ENCODE measurements around the gene ATP10B.
"Not testable (repeated sequence)": the region's sequence is repeated elsewhere in the genome, so short reads cannot be mapped to it uniquely, and the experiment has no call there.

ATP10B gene

DNA sequence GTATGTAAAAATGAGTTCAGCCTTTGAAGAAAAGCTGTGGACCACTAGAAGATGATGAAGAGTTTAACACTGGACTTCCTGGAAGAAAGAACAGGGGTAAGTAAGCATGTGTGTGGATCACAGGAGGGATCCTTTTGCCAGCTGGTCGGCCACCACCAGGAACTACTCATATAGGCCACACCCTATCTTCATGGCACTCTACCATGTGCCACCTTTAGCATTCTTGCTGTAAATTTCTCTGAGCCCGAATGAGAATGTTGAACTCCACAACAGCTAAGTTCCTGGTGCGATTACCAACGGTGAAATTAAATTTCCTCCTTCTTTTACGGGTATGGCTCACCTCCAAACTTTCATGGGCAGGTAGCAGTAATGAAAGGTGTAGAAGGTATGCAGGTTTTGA, 102.3 kb downstream of the ATP10B start:
- H3K27ac Mint-ChIP-seq = no peak overlapping the region
- H3K4me1 Mint-ChIP-seq (ENCODE audit: low read depth) = peaks cover 8% of the 10 kb centered on the region
- peaks cover 7% of the 10 kb centered on the region for H3K27me3 Mint-ChIP-seq
- no peak overlapping the region for H3K4me3 Mint-ChIP-seq
- H3K9me3 Mint-ChIP-seq (ENCODE audit: low read depth) = no peaks in the 10 kb centered on the region
- H3K36me3 Mint-ChIP-seq = no peaks in the 10 kb centered on the region

DNA sequence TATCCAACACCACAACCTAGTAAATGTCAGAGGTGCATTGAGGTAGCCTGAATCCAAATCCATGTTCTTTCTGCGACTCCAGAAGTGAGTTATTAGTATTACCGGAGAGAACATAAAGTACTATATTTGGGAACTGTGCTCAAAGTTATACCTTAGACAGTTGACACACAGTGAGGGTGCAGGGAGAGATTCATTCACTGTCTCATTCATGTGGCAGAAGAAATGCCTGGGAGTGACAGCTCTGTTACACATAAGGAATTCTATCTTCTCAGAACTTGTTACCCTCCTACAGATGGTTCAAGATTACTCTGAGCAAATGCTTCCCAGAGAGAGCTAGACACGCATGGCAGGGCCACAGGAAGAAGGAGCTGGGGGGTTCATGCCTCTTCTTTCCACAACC, 103.0 kb downstream of the ATP10B start:
- H3K9me3 Mint-ChIP-seq (ENCODE audit: low read depth) = no peaks in the 10 kb centered on the region
- no peak overlapping the region for H3K4me3 Mint-ChIP-seq
- H3K27ac Mint-ChIP-seq = no peak overlapping the region
- no peaks in the 10 kb centered on the region for H3K36me3 Mint-ChIP-seq
- peaks cover 7% of the 10 kb centered on the region for H3K27me3 Mint-ChIP-seq
- H3K4me1 Mint-ChIP-seq (ENCODE audit: low read depth) = peaks cover 8% of the 10 kb centered on the region

DNA sequence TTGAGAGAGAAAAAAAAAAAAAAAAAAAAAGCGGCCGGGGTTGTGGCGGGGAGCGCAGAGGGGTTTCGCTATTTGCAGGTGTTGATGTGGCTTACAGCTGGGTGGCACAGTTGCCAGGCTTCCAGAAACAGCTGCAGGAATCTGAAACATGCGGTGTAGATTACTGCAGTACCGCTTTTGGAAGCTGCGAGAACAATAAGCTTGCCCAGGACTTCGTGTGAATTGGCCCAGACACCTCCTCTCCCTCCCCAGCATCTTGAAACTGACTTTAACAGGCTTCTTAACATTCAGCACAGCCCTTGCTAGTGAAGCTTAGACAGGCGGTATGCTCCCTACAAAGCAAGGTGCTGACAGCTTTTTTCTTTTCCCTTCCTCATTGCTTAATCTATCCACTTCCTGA, 104.0 kb downstream of the ATP10B start:
- H3K4me3 Mint-ChIP-seq = no peak overlapping the region
- peaks cover 8% of the 10 kb centered on the region for H3K4me1 Mint-ChIP-seq (ENCODE audit: low read depth)
- H3K9me3 Mint-ChIP-seq (ENCODE audit: low read depth) = no peaks in the 10 kb centered on the region
- H3K36me3 Mint-ChIP-seq = no peaks in the 10 kb centered on the region
- H3K27ac Mint-ChIP-seq = no peak overlapping the region
- H3K27me3 Mint-ChIP-seq = peaks cover 7% of the 10 kb centered on the region

GRCh38 chr5:160747559-160747958, 104.5 kb downstream of the ATP10B start:
- Mint-ChIP-seq H3K27ac (no peak overlapping the region), H3K36me3 (no peaks in the 10 kb centered on the region), H3K27me3 (peaks cover 7% of the 10 kb centered on the region), H3K9me3 (ENCODE audit: low read depth) (no peaks in the 10 kb centered on the region), H3K4me3 (no peak overlapping the region), H3K4me1 (ENCODE audit: low read depth) (peaks cover 8% of the 10 kb centered on the region)

- no peaks in the 10 kb centered on the region for H3K9me3 Mint-ChIP-seq (ENCODE audit: low read depth)
- no peak overlapping the region for H3K27ac Mint-ChIP-seq
- H3K4me1 Mint-ChIP-seq (ENCODE audit: low read depth) = peaks cover 8% of the 10 kb centered on the region
- no peaks in the 10 kb centered on the region for H3K36me3 Mint-ChIP-seq
- H3K4me3 Mint-ChIP-seq = no peak overlapping the region
- peaks cover 4% of the 10 kb centered on the region for H3K27me3 Mint-ChIP-seq
These were observed 107.5 kb downstream of the ATP10B start for GRCh38 chr5:160744268-160745101.

DNA sequence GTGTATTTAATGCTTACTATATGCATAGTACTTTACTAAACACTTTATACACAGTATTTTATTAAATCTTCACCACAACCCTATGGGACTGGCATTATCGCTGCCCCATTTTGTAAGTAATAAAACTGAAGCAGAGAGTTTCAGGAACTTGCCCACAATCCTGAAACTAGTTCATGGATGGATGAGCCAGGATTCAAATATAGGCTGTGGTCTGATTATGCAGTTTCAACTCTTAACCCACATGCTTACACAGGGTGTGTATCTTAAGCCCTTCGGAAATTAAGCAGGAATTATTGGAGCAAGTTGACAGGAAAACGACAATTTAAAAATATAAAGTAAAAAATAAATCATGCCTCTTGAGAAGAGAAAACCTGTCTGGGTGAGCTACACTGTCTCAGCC, 109.0 kb downstream of the ATP10B start:
- Mint-ChIP-seq H3K27me3 (peaks cover 4% of the 10 kb centered on the region), H3K27ac (no peak overlapping the region)

DNA sequence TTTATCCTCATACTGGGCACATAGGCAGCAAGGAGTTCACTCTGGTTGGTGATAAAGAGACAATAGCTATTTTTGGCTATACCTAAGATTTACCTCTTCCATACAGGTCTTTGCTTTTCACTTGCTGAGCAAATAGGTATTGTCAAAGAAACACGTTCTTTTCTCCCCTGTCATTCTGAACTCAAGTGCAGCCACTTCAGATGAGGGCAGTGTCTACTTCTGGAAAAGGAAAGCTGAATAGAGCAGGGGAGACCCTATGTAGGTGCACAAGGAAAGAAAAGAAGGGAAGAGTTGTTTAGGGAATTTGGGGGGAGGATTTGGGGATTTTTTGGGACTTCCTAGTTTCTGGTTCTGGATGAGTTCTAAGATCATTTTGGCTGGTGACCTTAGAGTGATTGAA, 109.6 kb downstream of the ATP10B start:
- no peak overlapping the region for H3K4me3 Mint-ChIP-seq
- H3K36me3 Mint-ChIP-seq = no peaks in the 10 kb centered on the region
- no peak overlapping the region for H3K27ac Mint-ChIP-seq
- H3K27me3 Mint-ChIP-seq = peaks cover 4% of the 10 kb centered on the region
- no peaks in the 10 kb centered on the region for H3K9me3 Mint-ChIP-seq (ENCODE audit: low read depth)
- H3K4me1 Mint-ChIP-seq (ENCODE audit: low read depth) = peaks cover 2% of the 10 kb centered on the region

More for the DNA sequence above, 109.0 kb downstream of the ATP10B start:
- no peak overlapping the region for H3K4me3 Mint-ChIP-seq
- H3K36me3 Mint-ChIP-seq = no peaks in the 10 kb centered on the region
- peaks cover 6% of the 10 kb centered on the region for H3K4me1 Mint-ChIP-seq (ENCODE audit: low read depth)
- no peaks in the 10 kb centered on the region for H3K9me3 Mint-ChIP-seq (ENCODE audit: low read depth)

DNA sequence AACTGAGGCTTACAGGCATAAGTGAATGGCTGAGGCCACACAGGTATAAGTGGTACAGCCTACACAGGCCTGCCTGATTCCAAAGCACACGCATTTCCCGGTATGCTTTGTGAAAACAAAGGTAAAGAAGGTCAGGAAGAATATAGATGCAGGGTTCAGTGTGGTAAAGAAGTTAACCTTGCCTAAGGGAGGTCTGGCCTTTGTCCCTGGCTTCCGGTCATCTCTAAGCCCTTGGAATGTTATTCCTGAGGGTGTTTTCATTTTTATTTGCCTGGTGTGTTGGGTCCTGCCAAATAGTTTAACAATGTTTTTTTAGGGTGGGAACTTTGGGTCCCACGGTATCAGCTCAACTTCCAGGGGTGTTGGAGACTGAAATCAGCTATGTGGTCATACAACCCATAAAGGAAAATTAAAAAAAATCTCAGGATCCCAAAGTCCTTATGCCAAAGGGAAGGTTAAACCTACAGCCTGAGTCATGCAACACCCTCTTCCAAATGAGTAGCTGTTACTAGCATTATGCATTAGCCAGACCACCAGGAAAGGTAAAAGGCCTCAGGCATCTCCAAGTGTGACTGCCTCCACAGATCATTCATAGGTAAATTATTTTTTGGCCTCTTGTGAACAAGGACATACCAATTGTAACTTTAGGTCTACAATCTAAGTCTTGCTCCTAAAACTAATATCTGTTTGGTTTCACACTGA, 124.6 kb downstream of the ATP10B start:
- H3K27ac Mint-ChIP-seq = no peak overlapping the region
- no peaks in the 10 kb centered on the region for H3K9me3 Mint-ChIP-seq (ENCODE audit: low read depth)
- no peaks in the 10 kb centered on the region for H3K4me1 Mint-ChIP-seq (ENCODE audit: low read depth)
- H3K4me3 Mint-ChIP-seq = no peak overlapping the region
- no peaks in the 10 kb centered on the region for H3K36me3 Mint-ChIP-seq
- peaks cover 6% of the 10 kb centered on the region for H3K27me3 Mint-ChIP-seq

DNA sequence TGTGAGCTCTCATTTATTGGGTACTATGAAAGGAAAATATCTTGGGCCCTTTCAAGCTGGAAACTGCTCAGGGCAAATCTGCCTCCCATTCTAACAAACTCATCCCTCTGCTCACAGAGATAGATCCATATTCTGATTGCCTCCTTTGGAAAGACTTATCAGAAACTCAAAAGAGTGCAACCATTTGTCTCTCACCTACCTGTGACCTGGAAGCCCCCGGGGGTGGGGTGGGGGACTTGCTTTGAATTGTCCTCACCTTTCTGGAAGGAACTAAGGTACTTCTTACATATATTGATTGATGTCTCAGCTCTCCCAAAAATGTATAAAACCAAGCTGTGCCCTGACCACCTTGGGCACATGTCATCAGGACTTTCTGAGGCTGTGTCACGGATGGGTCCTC, 125.3 kb downstream of the ATP10B start:
- Mint-ChIP-seq H3K27me3 (peaks cover 6% of the 10 kb centered on the region), H3K36me3 (no peaks in the 10 kb centered on the region)

GRCh38 chr5:160720822-160721221, 131.2 kb downstream of the ATP10B start:
- Mint-ChIP-seq H3K27ac (no peak overlapping the region), H3K4me1 (ENCODE audit: low read depth) (no peaks in the 10 kb centered on the region), H3K36me3 (no peaks in the 10 kb centered on the region), H3K27me3 (peaks cover 4% of the 10 kb centered on the region), H3K4me3 (no peak overlapping the region), H3K9me3 (ENCODE audit: low read depth) (no peaks in the 10 kb centered on the region)

More for the DNA sequence above, 125.3 kb downstream of the ATP10B start:
- no peak overlapping the region for H3K4me3 Mint-ChIP-seq
- no peaks in the 10 kb centered on the region for H3K4me1 Mint-ChIP-seq (ENCODE audit: low read depth)
- no peaks in the 10 kb centered on the region for H3K9me3 Mint-ChIP-seq (ENCODE audit: low read depth)
- no peak overlapping the region for H3K27ac Mint-ChIP-seq

GRCh38 chr5:160715508-160715907, 136.5 kb downstream of the ATP10B start:
- H3K27ac Mint-ChIP-seq; H3K4me3 Mint-ChIP-seq; H3K4me1 Mint-ChIP-seq (ENCODE audit: low read depth); H3K36me3 Mint-ChIP-seq; H3K27me3 Mint-ChIP-seq; H3K9me3 Mint-ChIP-seq (ENCODE audit: low read depth): not testable (repeated sequence)

GRCh38 chr5:160703547-160704189, 148.3 kb downstream of the ATP10B start:
- no peak overlapping the region for H3K27ac Mint-ChIP-seq
- no peaks in the 10 kb centered on the region for H3K4me1 Mint-ChIP-seq (ENCODE audit: low read depth)
- H3K9me3 Mint-ChIP-seq (ENCODE audit: low read depth) = no peaks in the 10 kb centered on the region
- H3K4me3 Mint-ChIP-seq = no peak overlapping the region
- H3K36me3 Mint-ChIP-seq = no peaks in the 10 kb centered on the region
- no peaks in the 10 kb centered on the region for H3K27me3 Mint-ChIP-seq

DNA sequence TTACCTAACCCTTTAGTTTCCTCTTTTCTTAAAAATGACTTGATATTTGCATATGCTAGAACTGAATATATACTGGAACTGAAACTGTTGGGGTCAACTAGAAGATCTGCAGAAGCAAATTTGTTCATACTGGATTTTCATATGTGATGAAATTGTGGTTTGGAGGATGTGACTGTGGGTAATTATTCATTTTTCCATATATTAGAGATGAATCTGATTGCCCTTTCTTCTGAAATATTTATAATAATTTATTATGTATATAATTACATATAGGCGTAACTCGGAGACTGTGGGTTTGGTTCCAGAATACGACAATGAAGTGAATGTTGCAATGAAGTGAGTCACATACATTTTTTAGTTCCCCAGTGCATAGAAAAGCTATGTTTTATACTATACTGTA, 149.1 kb downstream of the ATP10B start:
- Mint-ChIP-seq H3K4me1 (ENCODE audit: low read depth) (no peaks in the 10 kb centered on the region), H3K9me3 (ENCODE audit: low read depth) (no peaks in the 10 kb centered on the region), H3K36me3 (no peaks in the 10 kb centered on the region), H3K4me3 (no peak overlapping the region), H3K27me3 (no peaks in the 10 kb centered on the region), H3K27ac (no peak overlapping the region)

GRCh38 chr5:160702311-160702803, 149.7 kb downstream of the ATP10B start:
- Mint-ChIP-seq H3K27me3 (no peaks in the 10 kb centered on the region), H3K4me3 (no peak overlapping the region), H3K27ac (no peak overlapping the region), H3K9me3 (ENCODE audit: low read depth) (no peaks in the 10 kb centered on the region), H3K4me1 (ENCODE audit: low read depth) (no peaks in the 10 kb centered on the region), H3K36me3 (no peaks in the 10 kb centered on the region)

- no peaks in the 10 kb centered on the region for H3K27me3 Mint-ChIP-seq
- no peak overlapping the region for H3K4me3 Mint-ChIP-seq
- no peaks in the 10 kb centered on the region for H3K36me3 Mint-ChIP-seq
- H3K27ac Mint-ChIP-seq = no peak overlapping the region
- no peaks in the 10 kb centered on the region for H3K9me3 Mint-ChIP-seq (ENCODE audit: low read depth)
- no peaks in the 10 kb centered on the region for H3K4me1 Mint-ChIP-seq (ENCODE audit: low read depth)
These were observed 150.6 kb downstream of the ATP10B start for GRCh38 chr5:160701403-160701802.

Data from activated naive CD8-positive, alpha-beta T cell (primary cell).